ENCODE measurements around the gene B3GNT4. TPM values are rescaled to one million over a fixed set of nuclear protein-coding genes. Genes with fewer than 3 reads are reported as not detected.

Gene B3GNT4
- total and polyA plus RNA-seq, 2 of the 4 experiments (the other 2 are of a cell fraction), result 0.18 to 0.53 TPM

DNA sequence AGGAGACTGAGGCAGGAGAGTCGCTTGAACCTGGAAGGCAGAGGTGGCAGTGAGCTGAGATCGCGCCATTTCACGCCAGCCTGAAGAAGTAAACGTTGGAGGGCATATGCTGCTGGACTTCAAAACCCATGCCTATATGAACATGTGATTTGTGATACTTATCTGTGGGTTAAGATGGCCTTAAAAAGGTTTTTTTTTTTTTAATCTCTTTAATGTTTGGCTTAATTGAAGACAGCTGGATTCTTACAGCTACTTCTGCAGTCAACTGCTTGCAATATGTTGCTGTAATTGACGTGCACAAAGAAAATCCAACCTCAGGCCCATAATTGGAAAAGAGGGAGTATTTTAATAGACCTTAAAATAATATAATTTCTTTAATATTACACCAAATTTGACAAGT lies 1.5 kb upstream of the B3GNT4 start:
- no peak overlapping the region for H3K23ac ChIP-seq (ENCODE audit: low read depth, low read length)
- no peak overlapping the region for H2AK5ac ChIP-seq (ENCODE audit: low read depth, low read length)
- intact Hi-C loops (cut with micrococcal nuclease) (no loop called here), dilution Hi-C loops (cut with HindIII; ENCODE audit: low sequenced_read_pairs, unreplicated experiment) (no loop called here), in situ Hi-C loops (cut with MboI; ENCODE audit: low sequenced_read_pairs) (no loop called here)
- no peak overlapping the region for H3K14ac ChIP-seq (replicated peaks; ENCODE audit: low read depth, low read length)
- no peak overlapping the region for H3K4me2 ChIP-seq (ENCODE audit: low read depth, low read length)
- ATAC-seq (ENCODE audit: low read depth) (no peak), DNase-seq (no peak)
- peaks cover 4% of the 10 kb centered on the region for H3K4me1 ChIP-seq (ENCODE audit: control insufficient read depth, insufficient read depth, low read length)
- H3K9ac ChIP-seq (ENCODE audit: low read depth, low read length), result no peak overlapping the region
- H3K27me3 ChIP-seq (ENCODE audit: control insufficient read depth, insufficient read depth, low read length), result peaks cover 22% of the 10 kb centered on the region
- ChIA-PET POLR2A (ENCODE audit: unreplicated experiment) (interaction anchor here (0.6 kb wide), 1 partner anchor 237 kb away, joined by 6 read pairs; no protein-coding TSS in a partner anchor), CTCF (no interaction called here)
- no peak overlapping the region for H2AK9ac ChIP-seq (replicated peaks; ENCODE audit: low read depth, low read length, poor library complexity)
- no TSS peak for BruUV-seq (replicated peaks)
- H2BK120ac ChIP-seq (ENCODE audit: low read depth, low read length), result no peak overlapping the region
- no peak overlapping the region for H2BK15ac ChIP-seq (ENCODE audit: low read depth, low read length)
- H3K79me1 ChIP-seq (ENCODE audit: low read depth in 1 of 2, low read length in 2 of 2), result no peaks in the 10 kb centered on the region
- H4K20me1 ChIP-seq (ENCODE audit: insufficient read depth, low read length), result peaks cover 14% of the 10 kb centered on the region
- 100% methylated on average over 3 of the region's 6 CpGs; no CpG with 5 or more reads in 1 of the 2 experiments for WGBS, 2 experiments (ENCODE audit: extremely low coverage in 2 of 2, insufficient read length in 1 of 2)
- H4K5ac ChIP-seq (ENCODE audit: low read depth, low read length), result no peak overlapping the region
- H4K8ac ChIP-seq (ENCODE audit: low read depth in 2 of 2, low read length in 2 of 2), result no peak overlapping the region
- no peak overlapping the region for H4K91ac ChIP-seq (ENCODE audit: insufficient read depth, low read depth, low read length)
- H3K4me3 ChIP-seq (ENCODE audit: insufficient read depth, low read depth, low read length), result no peak overlapping the region
- no peaks in the 10 kb centered on the region for H3K9me3 ChIP-seq (ENCODE audit: control insufficient read depth, insufficient read depth, low read length)
- TF ChIP-seq CEBPB (IDR thresholded peaks at IDR 0.05; ENCODE audit: low read depth, low read length) (no peak), RAD21 (IDR thresholded peaks at IDR 0.05; ENCODE audit: low read length) (no peak), FOS (IDR thresholded peaks at IDR 0.05; ENCODE audit: low read depth, low read length) (no peak), RFX5 (IDR thresholded peaks at IDR 0.05; ENCODE audit: low read depth, low read length) (no peak), BHLHE40 (IDR thresholded peaks at IDR 0.05; ENCODE audit: low read depth, low read length) (no peak), MAZ (IDR thresholded peaks at IDR 0.05; ENCODE audit: borderline replicate concordance, low read depth, low read length) (no peak), NFE2L2 (IDR thresholded peaks at IDR 0.05; ENCODE audit: low read depth, low read length) (no peak), SMC3 (IDR thresholded peaks at IDR 0.05; ENCODE audit: low read depth, low read length) (no peak), POLR2A (IDR thresholded peaks at IDR 0.05; ENCODE audit: low read depth, low read length) (no peak)
- TF ChIP-seq, protein P1, sequence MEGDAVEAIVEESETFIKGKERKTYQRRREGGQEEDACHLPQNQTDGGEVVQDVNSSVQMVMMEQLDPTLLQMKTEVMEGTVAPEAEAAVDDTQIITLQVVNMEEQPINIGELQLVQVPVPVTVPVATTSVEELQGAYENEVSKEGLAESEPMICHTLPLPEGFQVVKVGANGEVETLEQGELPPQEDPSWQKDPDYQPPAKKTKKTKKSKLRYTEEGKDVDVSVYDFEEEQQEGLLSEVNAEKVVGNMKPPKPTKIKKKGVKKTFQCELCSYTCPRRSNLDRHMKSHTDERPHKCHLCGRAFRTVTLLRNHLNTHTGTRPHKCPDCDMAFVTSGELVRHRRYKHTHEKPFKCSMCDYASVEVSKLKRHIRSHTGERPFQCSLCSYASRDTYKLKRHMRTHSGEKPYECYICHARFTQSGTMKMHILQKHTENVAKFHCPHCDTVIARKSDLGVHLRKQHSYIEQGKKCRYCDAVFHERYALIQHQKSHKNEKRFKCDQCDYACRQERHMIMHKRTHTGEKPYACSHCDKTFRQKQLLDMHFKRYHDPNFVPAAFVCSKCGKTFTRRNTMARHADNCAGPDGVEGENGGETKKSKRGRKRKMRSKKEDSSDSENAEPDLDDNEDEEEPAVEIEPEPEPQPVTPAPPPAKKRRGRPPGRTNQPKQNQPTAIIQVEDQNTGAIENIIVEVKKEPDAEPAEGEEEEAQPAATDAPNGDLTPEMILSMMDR (conservative IDR thresholded peaks at IDR 0.05; ENCODE audit: low read depth, low read length), result no peak
- TF ChIP-seq, protein P2, sequence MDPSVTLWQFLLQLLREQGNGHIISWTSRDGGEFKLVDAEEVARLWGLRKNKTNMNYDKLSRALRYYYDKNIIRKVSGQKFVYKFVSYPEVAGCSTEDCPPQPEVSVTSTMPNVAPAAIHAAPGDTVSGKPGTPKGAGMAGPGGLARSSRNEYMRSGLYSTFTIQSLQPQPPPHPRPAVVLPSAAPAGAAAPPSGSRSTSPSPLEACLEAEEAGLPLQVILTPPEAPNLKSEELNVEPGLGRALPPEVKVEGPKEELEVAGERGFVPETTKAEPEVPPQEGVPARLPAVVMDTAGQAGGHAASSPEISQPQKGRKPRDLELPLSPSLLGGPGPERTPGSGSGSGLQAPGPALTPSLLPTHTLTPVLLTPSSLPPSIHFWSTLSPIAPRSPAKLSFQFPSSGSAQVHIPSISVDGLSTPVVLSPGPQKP (IDR thresholded peaks at IDR 0.05; ENCODE audit: borderline replicate concordance, low read depth, low read length), result no peak
- H2BK5ac ChIP-seq (ENCODE audit: low read depth, low read length, poor library complexity, severe bottlenecking), result no peak overlapping the region
- peaks cover 5% of the 10 kb centered on the region for H3K36me3 ChIP-seq (ENCODE audit: control insufficient read depth, insufficient read depth, low read length)
- no peak overlapping the region for H3K4ac ChIP-seq (ENCODE audit: low read depth, low read length)
- H2AFZ ChIP-seq (replicated peaks; ENCODE audit: low read length, poor library complexity), result no peak overlapping the region
- H3K27ac ChIP-seq (ENCODE audit: insufficient read depth, low read length), result no peak overlapping the region
- H2BK20ac ChIP-seq (ENCODE audit: low read depth, low read length), result no peak overlapping the region
- no peak overlapping the region for H3K56ac ChIP-seq (ENCODE audit: extremely low read depth, insufficient read depth, low read length)
- no peak overlapping the region for H3K18ac ChIP-seq (ENCODE audit: low read depth, low read length)
- H3K9me1 ChIP-seq (ENCODE audit: insufficient read depth, low read length), result peaks cover 4% of the 10 kb centered on the region; the same call in 1 of the 2 replicates

Measured in IMR-90 (cell line).